ENCODE results near the gene RAB20. TPM values are rescaled to one million over a fixed set of nuclear protein-coding genes. Genes with fewer than 3 reads are reported as not detected.

RAB20 gene
- total RNA-seq, 4 donors from 2014 or later: 3.9 to 9.1 (median 6.2) TPM

- 84 to 89% methylated on average over 15 to 23 of the region's 23 CpGs for WGBS, 2 donors
- no peak for TF ChIP-seq POLR2A (IDR thresholded peaks at IDR 0.05)
- TF ChIP-seq, protein P1, sequence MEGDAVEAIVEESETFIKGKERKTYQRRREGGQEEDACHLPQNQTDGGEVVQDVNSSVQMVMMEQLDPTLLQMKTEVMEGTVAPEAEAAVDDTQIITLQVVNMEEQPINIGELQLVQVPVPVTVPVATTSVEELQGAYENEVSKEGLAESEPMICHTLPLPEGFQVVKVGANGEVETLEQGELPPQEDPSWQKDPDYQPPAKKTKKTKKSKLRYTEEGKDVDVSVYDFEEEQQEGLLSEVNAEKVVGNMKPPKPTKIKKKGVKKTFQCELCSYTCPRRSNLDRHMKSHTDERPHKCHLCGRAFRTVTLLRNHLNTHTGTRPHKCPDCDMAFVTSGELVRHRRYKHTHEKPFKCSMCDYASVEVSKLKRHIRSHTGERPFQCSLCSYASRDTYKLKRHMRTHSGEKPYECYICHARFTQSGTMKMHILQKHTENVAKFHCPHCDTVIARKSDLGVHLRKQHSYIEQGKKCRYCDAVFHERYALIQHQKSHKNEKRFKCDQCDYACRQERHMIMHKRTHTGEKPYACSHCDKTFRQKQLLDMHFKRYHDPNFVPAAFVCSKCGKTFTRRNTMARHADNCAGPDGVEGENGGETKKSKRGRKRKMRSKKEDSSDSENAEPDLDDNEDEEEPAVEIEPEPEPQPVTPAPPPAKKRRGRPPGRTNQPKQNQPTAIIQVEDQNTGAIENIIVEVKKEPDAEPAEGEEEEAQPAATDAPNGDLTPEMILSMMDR (IDR thresholded peaks at IDR 0.05): no peak
- no peak for DNase-seq (ENCODE audit: low spot score in 2 of 2)
- intact Hi-C loops (cut with DNase I; ENCODE audit: low total_unique reads): no loop called here
- no peak overlapping the region for H3K4me3 ChIP-seq (ENCODE audit: low read depth, poor library complexity, severe bottlenecking)
These were observed 31.8 kb downstream of the RAB20 start for GRCh38 chr13:110529522-110530311.

GRCh38 chr13:110528911-110529310 is 32.6 kb downstream of the RAB20 start:
- no peak overlapping the region for H3K4me3 ChIP-seq (ENCODE audit: low read depth, poor library complexity, severe bottlenecking)
- no peak for DNase-seq (ENCODE audit: low spot score in 2 of 2)
- intact Hi-C loops (cut with DNase I; ENCODE audit: low total_unique reads): no loop called here
- 90 to 95% methylated on average over 6 of the region's 6 CpGs for WGBS, 2 donors
- TF ChIP-seq POLR2A (IDR thresholded peaks at IDR 0.05): no peak
- TF ChIP-seq, protein P1 (IDR thresholded peaks at IDR 0.05): no peak

DNA sequence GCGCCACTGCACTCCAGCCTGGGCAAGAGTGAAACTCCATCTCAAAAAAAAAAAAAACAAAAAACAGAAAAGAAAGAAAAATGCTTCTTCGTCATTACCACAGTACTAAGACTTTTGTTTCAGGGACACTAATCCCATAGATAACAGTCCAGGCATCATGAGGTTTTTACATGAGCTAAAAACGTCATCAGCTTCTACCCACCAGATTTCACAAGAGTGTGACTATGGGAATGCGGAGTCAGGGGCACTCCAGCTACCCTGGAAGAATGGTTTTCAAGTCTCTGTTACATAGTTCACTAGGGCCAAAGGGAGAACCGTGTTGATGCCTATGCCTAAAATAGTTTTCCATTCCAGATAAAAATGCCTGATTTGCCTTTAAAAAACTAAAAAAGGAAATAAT is 33.2 kb downstream of the RAB20 start:
- WGBS, 2 donors: 47 to 77% methylated on average over 5 of the region's 5 CpGs
- TF ChIP-seq POLR2A (IDR thresholded peaks at IDR 0.05): no peak
- TF ChIP-seq, protein P1 (IDR thresholded peaks at IDR 0.05): no peak
- DNase-seq (ENCODE audit: low spot score in 2 of 2): no peak
- no peak overlapping the region for H3K4me3 ChIP-seq (ENCODE audit: low read depth, poor library complexity, severe bottlenecking)
- intact Hi-C loops (cut with DNase I; ENCODE audit: low total_unique reads): no loop called here

DNA sequence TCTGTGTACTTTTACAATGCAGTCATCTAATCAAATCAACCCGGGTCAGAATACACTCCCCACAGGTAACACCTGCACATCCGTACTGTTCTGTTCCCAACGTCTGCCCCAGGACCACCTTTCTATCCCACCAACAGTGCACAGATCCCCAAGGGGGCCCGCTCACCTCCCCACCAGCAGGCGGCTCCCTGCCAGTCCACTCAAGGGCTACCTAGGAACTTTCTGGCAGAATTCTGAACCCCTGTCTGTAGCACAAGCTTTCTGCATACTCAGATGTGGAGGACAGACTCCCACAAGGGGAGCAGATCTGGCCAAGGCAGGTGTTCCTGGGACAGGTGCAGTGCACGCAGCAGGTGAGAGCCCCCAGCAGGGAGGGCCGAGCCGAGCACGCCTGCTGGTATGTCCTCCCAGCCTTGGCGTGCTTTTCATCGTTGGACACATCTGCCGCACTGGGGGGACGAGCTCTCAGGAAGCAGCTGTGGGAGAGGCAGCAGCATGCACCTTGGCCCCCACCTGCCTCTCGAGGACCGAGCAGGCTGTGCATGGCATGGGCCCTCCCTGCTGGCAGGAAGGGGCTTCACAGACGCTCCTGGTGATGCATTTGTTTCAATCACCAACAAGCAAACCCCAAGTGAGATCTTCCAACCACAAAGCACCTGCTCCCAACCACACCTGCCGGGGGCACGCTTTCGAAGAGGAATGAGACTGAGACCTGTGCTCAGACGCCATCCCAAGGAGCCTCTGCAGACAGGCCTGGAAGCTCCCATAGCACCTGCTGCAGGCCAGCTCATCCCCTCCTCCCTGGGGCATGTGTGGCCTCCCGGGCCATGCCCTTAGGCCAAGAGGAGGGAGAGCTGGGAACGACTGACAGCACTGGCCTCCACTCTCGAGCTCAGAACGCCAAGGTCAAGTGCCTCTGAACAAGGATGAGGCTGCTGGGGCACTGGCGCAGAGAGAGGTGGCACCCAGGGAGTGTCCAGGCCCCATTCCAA is 35.9 kb downstream of the RAB20 start:
- H3K4me3 ChIP-seq (ENCODE audit: low read depth, poor library complexity, severe bottlenecking): no peak overlapping the region
- no peak for TF ChIP-seq POLR2A (IDR thresholded peaks at IDR 0.05)
- TF ChIP-seq, protein P1 (IDR thresholded peaks at IDR 0.05): no peak
- no peak for DNase-seq (ENCODE audit: low spot score in 2 of 2)
- intact Hi-C loops (cut with DNase I; ENCODE audit: low total_unique reads): no loop called here
- WGBS, 2 donors: 68 to 79% methylated on average over 21 to 25 of the region's 25 CpGs

GRCh38 chr13:110524541-110525257 is 36.8 kb downstream of the RAB20 start:
- H3K4me3 ChIP-seq (ENCODE audit: low read depth, poor library complexity, severe bottlenecking): no peak overlapping the region
- intact Hi-C loops (cut with DNase I; ENCODE audit: low total_unique reads): no loop called here
- no peak for TF ChIP-seq POLR2A (IDR thresholded peaks at IDR 0.05)
- DNase-seq (ENCODE audit: low spot score in 2 of 2): no peak
- WGBS, 2 donors: 35 to 56% methylated on average over 21 of the region's 21 CpGs

Measured in lower leg skin (tissue), 4 donors.